Spleen (tissue), 7 donors: Measurements from ENCODE around the gene ZMIZ1.

Source experiments
- CTCF ChIP-seq, 11 experiments: fragments of 200-600 bp in 7 of 11; fragments of 450-650 bp in 4 of 11; sonication (generic) in 4 of 11; IDR thresholded peaks in 8 of 11; conservative IDR thresholded peaks in 3 of 11; 1 replicate in 7 of 11; 2 replicates in 4 of 11; pipeline versions ENCODE4 v1.4.0 to v1.8.0; 2016 to 2021; ENCODE audit warnings: antibody characterized with exemption in 11 of 11, inconsistent platforms in 4 of 11, mild to moderate bottlenecking in 1 of 11
- POLR2A ChIP-seq, 3 donors: fragments of 450-650 bp; IDR thresholded peaks; one replicate each; pipeline ENCODE4 v1.5.1; 2017; ENCODE audit warnings: antibody characterized with exemption in 3 of 3, mild to moderate bottlenecking in 1 of 3
- POLR2AphosphoS5 ChIP-seq, 3 donors: sonication (generic); formaldehyde crosslinking; IDR thresholded peaks; one replicate each; pipeline ENCODE4 v1.5.1; 2017; ENCODE audit warnings: antibody characterized with exemption in 3 of 3
- donor health status: DM: no; HTN: no; CAD: no; lungs with moderate emphysema.
- donor health status: DM: no; HTN: no; CAD: no.
- donor health status: DM: no; HTN: no; CAD: no.

- TF ChIP-seq CTCF (IDR thresholded peaks at IDR 0.05 in 8 of 11, conservative IDR thresholded peaks at IDR 0.05 in 3 of 11) (no peak), POLR2A (IDR thresholded peaks at IDR 0.05) (no peak), POLR2AphosphoS5 (IDR thresholded peaks at IDR 0.05) (no peak)
These were observed 291.2 kb downstream of the ZMIZ1 start for GRCh38 chr10:79359816-79360498.
